Activated B cell treated with CpG ODN at 0.5 μM for 24 hours (primary cell): ENCODE measurements around the gene ZMAT3. TPM values are rescaled to one million over a fixed set of nuclear protein-coding genes. Genes with fewer than 3 reads are reported as not detected.

Experiments used
- ATAC-seq: fragments of 200-7000 bp; cut with Tn5 transposase; one replicate; pipeline ENCODE4 v1.10.0; 2021; ENCODE audit warnings: low read depth, mild to moderate bottlenecking, moderate library complexity
- CTCF ChIA-PET: fragments of 350-600 bp; sonication (Branson Sonifier 250); formaldehyde crosslinking; loops from one replicate; lab custom pipeline; 2021; ENCODE audit warnings: antibody characterized with exemption; lab: Charles Lee
- POLR2A ChIA-PET: fragments of 350-600 bp; sonication (Branson Sonifier 250); formaldehyde crosslinking; loops from one replicate; lab custom pipeline; 2021; ENCODE audit warnings: antibody characterized with exemption; lab: Charles Lee
- DNase-seq: peaks from one replicate; pipeline ENCODE4 v3.0.0; 2022
- H3K27ac Mint-ChIP-seq: one replicate; pipeline ENCODE4 v1.8.0; 2020; ENCODE audit warnings: mixed read lengths
- H3K27me3 Mint-ChIP-seq: one replicate; pipeline ENCODE4 v1.8.0; 2021; ENCODE audit warnings: mixed read lengths
- H3K36me3 Mint-ChIP-seq: one replicate; pipeline ENCODE4 v1.8.0; 2021; ENCODE audit warnings: low read depth, mixed read lengths
- H3K4me1 Mint-ChIP-seq: one replicate; pipeline ENCODE4 v1.8.0; 2021; ENCODE audit warnings: mixed read lengths
- H3K4me3 Mint-ChIP-seq: one replicate; pipeline ENCODE4 v1.8.0; 2020; ENCODE audit warnings: mild to moderate bottlenecking, mixed read lengths
- H3K9me3 Mint-ChIP-seq: one replicate; pipeline ENCODE4 v1.8.0; 2020; ENCODE audit warnings: mixed read lengths
- intact Hi-C: fragments of 100-400 bp; cut with micrococcal nuclease; formaldehyde crosslinking; loops from one replicate; pipeline ENCODE4 v1.15.1; 2024
- total RNA-seq: library from RNA; stranded (reverse); gene quantifications from 2 replicates; pipeline ENCODE4 v1.2.3, GENCODE V29; 2022
- TF ChIP-seq, protein P1 (sequence below): fragments of 200-600 bp; IDR thresholded peaks from one replicate; pipeline ENCODE4 v1.8.0; 2022; ENCODE audit warnings: antibody characterized with exemption, mild to moderate bottlenecking

ZMAT3 gene
- total RNA-seq, 1 donor from 2014 or later, result 32.0 TPM

DNA sequence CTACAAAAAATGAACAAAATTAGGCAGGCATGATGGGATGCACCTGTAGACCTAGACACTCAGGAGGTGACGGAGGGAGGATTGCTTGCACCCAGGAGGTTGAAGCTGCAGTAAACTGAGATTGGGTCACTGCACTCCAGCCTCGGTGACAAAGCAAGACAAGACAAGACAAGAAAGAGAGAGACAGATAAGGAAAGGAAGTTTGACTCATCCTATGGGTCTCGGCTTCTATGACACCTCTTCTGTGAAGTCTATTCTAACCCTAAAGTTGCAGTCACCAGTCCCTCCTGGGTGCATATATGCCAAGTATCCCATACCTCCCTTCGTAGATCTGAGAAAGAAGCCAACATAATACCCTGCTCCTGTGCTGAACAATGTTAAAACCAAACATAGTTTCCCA lies 7.9 kb upstream of the ZMAT3 start:
- DNase-seq (no peak), ATAC-seq (no peak)
- H3K36me3 Mint-ChIP-seq, result no peaks in the 10 kb centered on the region
- no peaks in the 10 kb centered on the region for H3K9me3 Mint-ChIP-seq
- intact Hi-C loops, result loop anchor here (10.0 kb wide), 2 partner anchors 355 to 645 kb away; no protein-coding TSS in a partner anchor
- ChIA-PET POLR2A (no interaction called here), CTCF (no interaction called here)
- TF ChIP-seq, protein P1, sequence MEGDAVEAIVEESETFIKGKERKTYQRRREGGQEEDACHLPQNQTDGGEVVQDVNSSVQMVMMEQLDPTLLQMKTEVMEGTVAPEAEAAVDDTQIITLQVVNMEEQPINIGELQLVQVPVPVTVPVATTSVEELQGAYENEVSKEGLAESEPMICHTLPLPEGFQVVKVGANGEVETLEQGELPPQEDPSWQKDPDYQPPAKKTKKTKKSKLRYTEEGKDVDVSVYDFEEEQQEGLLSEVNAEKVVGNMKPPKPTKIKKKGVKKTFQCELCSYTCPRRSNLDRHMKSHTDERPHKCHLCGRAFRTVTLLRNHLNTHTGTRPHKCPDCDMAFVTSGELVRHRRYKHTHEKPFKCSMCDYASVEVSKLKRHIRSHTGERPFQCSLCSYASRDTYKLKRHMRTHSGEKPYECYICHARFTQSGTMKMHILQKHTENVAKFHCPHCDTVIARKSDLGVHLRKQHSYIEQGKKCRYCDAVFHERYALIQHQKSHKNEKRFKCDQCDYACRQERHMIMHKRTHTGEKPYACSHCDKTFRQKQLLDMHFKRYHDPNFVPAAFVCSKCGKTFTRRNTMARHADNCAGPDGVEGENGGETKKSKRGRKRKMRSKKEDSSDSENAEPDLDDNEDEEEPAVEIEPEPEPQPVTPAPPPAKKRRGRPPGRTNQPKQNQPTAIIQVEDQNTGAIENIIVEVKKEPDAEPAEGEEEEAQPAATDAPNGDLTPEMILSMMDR, result no peak
- H3K4me3 Mint-ChIP-seq, result no peak overlapping the region
- H3K27ac Mint-ChIP-seq, result no peak overlapping the region
- H3K4me1 Mint-ChIP-seq, result peaks cover 26% of the 10 kb centered on the region
- H3K27me3 Mint-ChIP-seq, result no peaks in the 10 kb centered on the region

GRCh38 chr3:179076243-179077027 lies 4.8 kb upstream of the ZMAT3 start:
- H3K4me3 Mint-ChIP-seq, result no peak overlapping the region
- POLR2A ChIA-PET, result interaction anchor here (0.8 to 1.7 kb wide), 2 partner anchors 71 to 270 kb away, joined by 3 read pairs; no protein-coding TSS in a partner anchor
- intact Hi-C loops, result loop anchor here (10.0 kb wide), 2 partner anchors 358 to 642 kb away; no protein-coding TSS in a partner anchor

DNA sequence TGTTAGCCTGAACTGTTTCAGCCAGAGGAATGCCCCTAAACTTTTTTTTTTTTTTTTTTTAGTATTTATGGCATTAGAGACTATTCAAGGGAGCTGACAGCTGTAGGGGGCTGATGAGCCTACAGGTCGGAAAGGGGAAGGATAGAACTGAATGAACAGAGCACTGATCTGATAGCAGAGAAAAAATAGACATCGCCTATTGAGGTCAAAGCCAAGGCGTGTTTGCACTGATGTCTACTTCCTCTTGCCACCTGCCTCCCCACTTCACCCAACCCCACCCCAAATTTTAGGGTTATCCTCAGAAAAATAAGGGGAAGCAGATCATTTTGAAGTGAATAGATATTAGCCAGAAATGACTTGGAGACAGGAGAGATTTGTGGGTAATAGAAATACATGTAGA lies 3.0 kb upstream of the ZMAT3 start:
- ChIA-PET POLR2A (interaction anchor here (0.6 to 1.8 kb wide), 6 partner anchors 8 to 238 kb away, joined by 3 to 23 read pairs (median 6); partner anchors contain the start of gene PIK3CA), CTCF (interaction anchor here (1.2 kb wide), 1 partner anchor 240 kb away, joined by 5 read pairs; no protein-coding TSS in a partner anchor)
- intact Hi-C loops, result loop anchor here (5.0 to 10.0 kb wide), 3 partner anchors 360 to 640 kb away; partner anchors contain the start of gene USP13
- H3K27me3 Mint-ChIP-seq, result no peaks in the 10 kb centered on the region
- peak overlapping the region; percentile 64 for H3K4me3 Mint-ChIP-seq
- peaks cover 52% of the 10 kb centered on the region for H3K4me1 Mint-ChIP-seq
- H3K36me3 Mint-ChIP-seq, result peaks cover 2% of the 10 kb centered on the region
- peak; percentile 63 for ATAC-seq
- no peak for DNase-seq
- TF ChIP-seq, protein P1, result no peak
- peak overlapping the region; percentile 69 for H3K27ac Mint-ChIP-seq
- no peaks in the 10 kb centered on the region for H3K9me3 Mint-ChIP-seq

More at GRCh38 chr3:179076243-179077027, 4.8 kb upstream of the ZMAT3 start:
- H3K27me3 Mint-ChIP-seq, result no peaks in the 10 kb centered on the region
- CTCF ChIA-PET, result interaction anchor here (0.7 to 1.0 kb wide), 3 partner anchors 29 to 32 kb away, joined by 3 to 5 read pairs (median 3); no protein-coding TSS in a partner anchor
- no peak for DNase-seq
- H3K4me1 Mint-ChIP-seq, result peaks cover 39% of the 10 kb centered on the region
- H3K9me3 Mint-ChIP-seq, result no peaks in the 10 kb centered on the region
- peak overlapping the region; percentile 60 for H3K27ac Mint-ChIP-seq
- H3K36me3 Mint-ChIP-seq, result no peaks in the 10 kb centered on the region
- TF ChIP-seq, protein P1, result no peak
- no peak for ATAC-seq

DNA sequence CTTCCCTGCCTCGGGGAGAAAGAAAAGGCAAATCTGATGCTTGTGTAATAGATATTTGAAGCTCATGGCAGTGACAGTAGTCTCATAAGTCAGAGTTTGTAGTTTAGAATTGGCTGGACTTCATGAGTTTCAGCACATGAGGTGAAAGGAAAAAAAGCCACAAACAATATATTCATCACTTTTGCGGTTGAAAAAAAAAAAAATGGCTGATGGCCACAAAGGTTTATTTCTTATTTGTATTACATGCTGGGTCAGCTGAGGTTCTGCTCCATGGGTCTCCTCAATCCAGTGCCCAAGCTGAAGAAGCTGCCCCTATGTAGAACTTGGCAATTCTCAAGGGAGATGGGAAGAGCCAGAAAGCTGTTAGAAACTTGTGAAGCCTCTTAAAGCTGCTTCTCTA lies 2.2 kb upstream of the ZMAT3 start:
- ChIA-PET CTCF (interaction anchor here (0.9 to 4.9 kb wide), 3 partner anchors 10 to 241 kb away, joined by 3 to 18 read pairs (median 5); no protein-coding TSS in a partner anchor), POLR2A (interaction anchor here (0.6 to 1.8 kb wide), 9 partner anchors 9 to 361 kb away, joined by 3 to 23 read pairs (median 6); partner anchors contain the start of gene PIK3CA)

More for the DNA sequence above, 2.2 kb upstream of the ZMAT3 start:
- DNase-seq, result no peak
- H3K27me3 Mint-ChIP-seq, result no peaks in the 10 kb centered on the region
- TF ChIP-seq, protein P1, result no peak
- intact Hi-C loops, result loop anchor here (5.0 to 10.0 kb wide), 3 partner anchors 361 to 639 kb away; partner anchors contain the start of gene USP13
- H3K9me3 Mint-ChIP-seq, result no peaks in the 10 kb centered on the region
- no peak for ATAC-seq
- H3K27ac Mint-ChIP-seq, result peak overlapping the region; percentile 69
- peaks cover 2% of the 10 kb centered on the region for H3K36me3 Mint-ChIP-seq
- H3K4me3 Mint-ChIP-seq, result peak overlapping the region; percentile 35
- peaks cover 60% of the 10 kb centered on the region for H3K4me1 Mint-ChIP-seq
